Osteoblast (primary cell): ENCODE results near the gene PSAP. TPM values are rescaled to one million over a fixed set of nuclear protein-coding genes. Genes with fewer than 3 reads are reported as not detected.

Experiments
- DNase-seq: peaks from one replicate; pipeline ENCODE4 v3.0.0; 2011; ENCODE audit warnings: low spot score, mixed read lengths; ENCODE audit not compliant: insufficient read length; ENCODE audit errors: missing footprints
- H2AFZ ChIP-seq: 2 replicates; pipeline ENCODE4 v1.6.0; 2011; ENCODE audit warnings: mild to moderate bottlenecking, low read length
- H3K27ac ChIP-seq: 2 replicates; pipeline ENCODE4 v1.5.1; 2011; ENCODE audit warnings: mild to moderate bottlenecking, low read depth, low read length, moderate library complexity
- H3K27me3 ChIP-seq: 2 replicates; pipeline ENCODE4 v1.6.0; 2012; ENCODE audit warnings: mild to moderate bottlenecking, control low read depth, inconsistent platforms, low read length, moderate library complexity; ENCODE audit not compliant: insufficient read depth
- H3K36me3 ChIP-seq: 2 replicates; pipeline ENCODE4 v1.5.1; 2011; ENCODE audit warnings: mild to moderate bottlenecking, low read length, control low read depth, moderate library complexity; ENCODE audit not compliant: insufficient read depth
- H3K4me1 ChIP-seq: 2 replicates; pipeline ENCODE4 v1.5.1; 2011; ENCODE audit warnings: mild to moderate bottlenecking, low read length, control low read depth, moderate library complexity; ENCODE audit not compliant: insufficient read depth
- H3K4me2 ChIP-seq: 2 replicates; pipeline ENCODE4 v1.6.0; 2011; ENCODE audit warnings: mild to moderate bottlenecking, low read length; ENCODE audit not compliant: insufficient read depth
- H3K4me3 ChIP-seq: fragments of 200-600 bp; sonication (generic); 3 replicates; pipeline ENCODE4 v1.5.1; 2012; ENCODE audit warnings: mild to moderate bottlenecking, low read length, inconsistent platforms; ENCODE audit not compliant: insufficient read depth
- H3K79me2 ChIP-seq: 2 replicates; pipeline ENCODE4 v1.6.0; 2012; ENCODE audit warnings: mild to moderate bottlenecking, low read length, control low read depth, inconsistent platforms; ENCODE audit not compliant: insufficient read depth
- H3K9me3 ChIP-seq: 2 replicates; pipeline ENCODE4 v1.5.1; 2011; ENCODE audit warnings: low read depth, low read length, control low read depth
- H4K20me1 ChIP-seq: 2 replicates; pipeline ENCODE4 v1.6.0; 2012; ENCODE audit warnings: mild to moderate bottlenecking, low read length, control low read depth; ENCODE audit not compliant: insufficient read depth
- total RNA-seq: library from RNA; depleted of rRNA; stranded (reverse); fragments of >200 nt; gene quantifications from 2 replicates; pipeline ENCODE4 v1.2.3, GENCODE V29; 2012
- TF ChIP-seq, protein P1 (sequence below): IDR thresholded peaks from 2 replicates; pipeline ENCODE4 v1.5.1; 2011; ENCODE audit warnings: mild to moderate bottlenecking, low read depth, low read length, moderate library complexity; ENCODE audit errors: extremely low read depth

Gene PSAP
- total RNA-seq, 1 donor, result 1,391 TPM

DNA sequence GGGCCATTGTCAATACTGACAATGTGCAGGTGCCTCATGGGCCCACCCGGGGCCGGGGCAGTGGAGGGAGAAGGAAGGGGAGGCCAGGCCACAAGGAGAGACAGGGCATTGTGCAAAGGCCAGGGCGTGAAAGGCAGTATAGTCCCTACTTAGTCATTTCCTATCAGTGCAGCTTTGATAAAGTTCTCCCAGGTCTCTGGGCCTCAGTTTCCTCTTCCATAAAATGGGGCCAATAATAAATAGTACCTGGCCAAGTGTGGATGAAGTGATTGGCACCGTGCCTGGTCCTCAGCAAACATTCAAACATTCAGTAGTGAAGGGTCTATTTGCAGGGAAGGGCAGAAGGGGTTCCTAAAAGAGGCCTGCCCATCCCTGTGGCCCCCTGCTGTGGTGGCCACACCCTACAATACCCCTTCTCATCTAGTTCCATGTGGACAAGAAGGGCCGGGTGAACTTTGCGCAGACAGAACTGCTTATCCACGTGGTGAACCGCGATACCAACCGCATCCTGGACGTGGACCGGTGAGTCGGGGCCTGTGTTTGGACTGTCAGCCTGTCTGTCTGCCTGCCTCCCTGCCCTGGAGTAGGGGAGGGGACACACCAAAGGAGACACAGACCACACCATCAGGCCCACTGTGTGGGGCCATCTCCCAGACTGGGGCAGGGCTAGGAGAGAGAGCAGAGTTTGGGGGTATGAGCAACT, 40.9 kb downstream of the PSAP start:
- Histone ChIP-seq H3K79me2 (no peaks in the 10 kb centered on the region), H3K27ac (no peak overlapping the region), H3K9me3 (no peaks in the 10 kb centered on the region), H4K20me1 (peaks cover 11% of the 10 kb centered on the region), H2AFZ (no peak overlapping the region), H3K4me1 (no peaks in the 10 kb centered on the region), H3K4me2 (no peak overlapping the region), H3K4me3 (no peak overlapping the region), H3K27me3 (peaks cover 8% of the 10 kb centered on the region), H3K36me3 (no peaks in the 10 kb centered on the region)
- TF ChIP-seq, protein P1, sequence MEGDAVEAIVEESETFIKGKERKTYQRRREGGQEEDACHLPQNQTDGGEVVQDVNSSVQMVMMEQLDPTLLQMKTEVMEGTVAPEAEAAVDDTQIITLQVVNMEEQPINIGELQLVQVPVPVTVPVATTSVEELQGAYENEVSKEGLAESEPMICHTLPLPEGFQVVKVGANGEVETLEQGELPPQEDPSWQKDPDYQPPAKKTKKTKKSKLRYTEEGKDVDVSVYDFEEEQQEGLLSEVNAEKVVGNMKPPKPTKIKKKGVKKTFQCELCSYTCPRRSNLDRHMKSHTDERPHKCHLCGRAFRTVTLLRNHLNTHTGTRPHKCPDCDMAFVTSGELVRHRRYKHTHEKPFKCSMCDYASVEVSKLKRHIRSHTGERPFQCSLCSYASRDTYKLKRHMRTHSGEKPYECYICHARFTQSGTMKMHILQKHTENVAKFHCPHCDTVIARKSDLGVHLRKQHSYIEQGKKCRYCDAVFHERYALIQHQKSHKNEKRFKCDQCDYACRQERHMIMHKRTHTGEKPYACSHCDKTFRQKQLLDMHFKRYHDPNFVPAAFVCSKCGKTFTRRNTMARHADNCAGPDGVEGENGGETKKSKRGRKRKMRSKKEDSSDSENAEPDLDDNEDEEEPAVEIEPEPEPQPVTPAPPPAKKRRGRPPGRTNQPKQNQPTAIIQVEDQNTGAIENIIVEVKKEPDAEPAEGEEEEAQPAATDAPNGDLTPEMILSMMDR, result no peak
- DNase-seq, result peak; percentile 38

DNA sequence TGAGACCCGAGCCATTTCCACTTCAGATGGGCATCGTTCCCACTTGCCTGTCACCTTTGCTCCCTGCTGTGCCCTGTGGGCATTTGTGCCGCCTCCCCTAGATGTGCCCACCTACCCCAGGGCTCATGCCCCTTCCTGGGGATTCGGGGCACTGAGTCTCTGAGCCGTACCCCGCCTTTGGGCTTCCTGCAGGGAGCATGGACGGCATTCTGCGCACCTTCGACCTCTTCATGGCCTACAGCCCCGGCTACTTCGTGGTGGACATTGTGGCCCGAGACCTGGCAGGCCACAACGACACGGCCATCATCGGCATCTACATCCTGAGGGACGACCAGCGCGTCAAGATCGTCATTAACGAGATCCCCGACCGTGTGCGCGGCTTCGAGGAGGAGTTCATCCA, 41.4 kb downstream of the PSAP start:
- Histone ChIP-seq H4K20me1 (peaks cover 5% of the 10 kb centered on the region), H3K9me3 (no peaks in the 10 kb centered on the region), H3K4me1 (no peaks in the 10 kb centered on the region), H3K79me2 (no peaks in the 10 kb centered on the region), H3K27me3 (peaks cover 14% of the 10 kb centered on the region), H3K36me3 (no peaks in the 10 kb centered on the region), H2AFZ (no peak overlapping the region), H3K4me3 (no peak overlapping the region), H3K4me2 (no peak overlapping the region), H3K27ac (no peak overlapping the region)
- TF ChIP-seq, protein P1, result no peak
- DNase-seq, result peak; percentile 44

DNA sequence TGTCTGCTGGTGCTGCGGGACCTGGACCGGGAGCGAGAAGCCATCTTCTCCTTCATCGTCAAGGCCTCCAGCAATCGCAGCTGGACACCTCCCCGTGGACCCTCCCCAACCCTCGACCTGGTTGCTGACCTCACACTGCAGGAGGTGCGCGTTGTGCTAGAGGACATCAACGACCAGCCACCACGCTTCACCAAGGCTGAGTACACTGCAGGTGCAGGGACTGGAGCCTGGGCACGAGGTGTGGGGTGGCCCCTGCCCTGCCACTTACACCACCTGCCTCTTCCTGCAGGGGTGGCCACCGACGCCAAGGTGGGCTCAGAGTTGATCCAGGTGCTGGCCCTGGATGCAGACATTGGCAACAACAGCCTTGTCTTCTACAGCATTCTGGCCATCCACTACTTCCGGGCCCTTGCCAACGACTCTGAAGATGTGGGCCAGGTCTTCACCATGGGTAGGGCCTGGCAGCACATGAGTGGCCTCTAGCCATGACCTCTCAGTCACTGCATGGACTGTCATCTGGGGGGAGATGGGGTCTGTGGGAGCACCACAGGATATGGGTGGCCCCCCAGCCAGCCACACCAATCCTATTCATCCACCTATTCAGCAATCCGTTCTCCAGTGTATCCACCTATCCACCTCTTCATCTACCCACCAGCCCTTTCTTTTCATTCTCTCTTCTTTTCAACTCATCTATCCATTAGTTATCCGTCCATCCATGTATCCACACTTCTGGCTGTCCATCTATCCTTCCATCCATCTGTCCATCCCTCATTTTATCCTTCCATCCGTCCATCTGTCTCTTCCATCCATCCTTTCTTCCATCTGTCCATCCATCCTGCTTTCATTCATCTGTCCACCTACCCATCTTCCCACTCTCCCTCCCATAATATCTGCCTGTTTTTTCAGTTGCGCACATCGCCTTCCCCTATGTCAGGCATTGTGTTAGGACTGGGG, 43.2 kb downstream of the PSAP start:
- Histone ChIP-seq H2AFZ (no peak overlapping the region), H4K20me1 (no peaks in the 10 kb centered on the region), H3K79me2 (no peaks in the 10 kb centered on the region), H3K27me3 (peaks cover 17% of the 10 kb centered on the region), H3K4me1 (no peaks in the 10 kb centered on the region), H3K27ac (no peak overlapping the region), H3K9me3 (no peaks in the 10 kb centered on the region), H3K4me3 (no peak overlapping the region), H3K4me2 (no peak overlapping the region), H3K36me3 (no peaks in the 10 kb centered on the region)
- TF ChIP-seq, protein P1, result no peak
- peak; percentile 58 for DNase-seq
